Endothelial cell of umbilical vein (primary cell): ENCODE results near the gene SEC14L1. TPM values are rescaled to one million over a fixed set of nuclear protein-coding genes. Genes with fewer than 3 reads are reported as not detected.

Experiments used
- BruUV-seq: library from RNA; stranded (reverse); fragments of 400-500 nt; replicated peaks from 2 replicates; lab custom pipeline; 2021; lab: Mats Ljungman, UMichigan
- CTCF ChIA-PET: fragments of 300-600, 350-600 bp; sonication (Branson Sonifier 250); formaldehyde crosslinking; loops from one replicate; lab custom pipeline; 2021; ENCODE audit warnings: antibody characterized with exemption, inconsistent platforms; lab: Charles Lee
- POLR2A ChIA-PET: fragments of 300-600, 350-600 bp; sonication (Branson Sonifier 250); formaldehyde crosslinking; loops from one replicate; lab custom pipeline; 2021; ENCODE audit warnings: antibody characterized with exemption, inconsistent platforms; lab: Charles Lee
- DNase-seq: peaks from one replicate; pipeline ENCODE4 v3.0.0-alpha.2; 2011; ENCODE audit warnings: low read depth, low spot score
- FAIRE-seq: peaks from 2 replicates; lab custom pipeline; 2011; peaks lifted over from hg19 to GRCh38; lab: Jason Lieb, UNC
- H2AFZ ChIP-seq: 2 replicates; pipeline ENCODE4 v1.6.0; 2012; ENCODE audit warnings: low read depth, low read length, control low read depth, inconsistent platforms
- H3K27ac ChIP-seq: 2 replicates; pipeline ENCODE4 v1.5.1; 2011; ENCODE audit warnings: low read depth, mild to moderate bottlenecking, control low read depth, low read length, moderate library complexity; ENCODE audit not compliant: insufficient read depth
- H3K27me3 ChIP-seq, 2 experiments: 2 replicates each; pipeline versions ENCODE4 v1.6.0 to v1.6.1; 2011; ENCODE audit warnings: low read length in 2 of 2, mixed read lengths in 1 of 2; ENCODE audit not compliant: control insufficient read depth in 2 of 2, insufficient read depth in 2 of 2
- H3K36me3 ChIP-seq, 2 experiments: 2 replicates in 1 of 2; 3 replicates in 1 of 2; pipeline ENCODE4 v1.5.1; 2011; ENCODE audit warnings: low read length in 2 of 2, mild to moderate bottlenecking in 1 of 2, moderate library complexity in 1 of 2; ENCODE audit not compliant: control insufficient read depth in 2 of 2, insufficient read depth in 2 of 2; ENCODE audit errors: extremely low read depth in 1 of 2
- H3K4me1 ChIP-seq: 3 replicates; pipeline ENCODE4 v1.5.1; 2011; ENCODE audit warnings: mild to moderate bottlenecking, low read length; ENCODE audit not compliant: control insufficient read depth, insufficient read depth; ENCODE audit errors: extremely low read depth
- H3K4me2 ChIP-seq: 2 replicates; pipeline ENCODE4 v1.6.1; 2011; ENCODE audit warnings: low read length, control low read depth, mixed read lengths; ENCODE audit not compliant: insufficient read depth
- H3K4me3 ChIP-seq, 3 experiments: fragments of 200-600 bp in 1 of 3; sonication (generic), shearing (Covaris generic) in 1 of 3; replicated peaks in 1 of 3; 2 replicates each; pipeline ENCODE4 v1.5.1; 2011 to 2016; ENCODE audit warnings: control low read depth in 3 of 3, low read length in 3 of 3, mild to moderate bottlenecking in 2 of 3, inconsistent platforms in 1 of 3, low read depth in 1 of 3, moderate library complexity in 1 of 3; ENCODE audit not compliant: insufficient read depth in 1 of 3
- H3K79me2 ChIP-seq: 2 replicates; pipeline ENCODE4 v1.6.0; 2012; ENCODE audit warnings: low read length, inconsistent platforms; ENCODE audit not compliant: control insufficient read depth, insufficient read depth
- H3K9ac ChIP-seq: replicated peaks from 2 replicates; pipeline ENCODE3; 2011; ENCODE audit warnings: low read length, control low read depth; ENCODE audit not compliant: insufficient read depth; ENCODE audit errors: extremely low read depth
- H3K9me1 ChIP-seq: replicated peaks from 3 replicates; pipeline ENCODE4 v1.6.0; 2011; ENCODE audit warnings: mild to moderate bottlenecking, low read length; ENCODE audit not compliant: control insufficient read depth, insufficient read depth; ENCODE audit errors: extremely low read depth
- H3K9me3 ChIP-seq: replicated peaks from 2 replicates; pipeline ENCODE4 v1.5.1; 2012; ENCODE audit warnings: low read length, inconsistent platforms; ENCODE audit not compliant: control insufficient read depth, insufficient read depth
- H4K20me1 ChIP-seq: replicated peaks from 2 replicates; pipeline ENCODE3; 2011; ENCODE audit warnings: mild to moderate bottlenecking, low read length; ENCODE audit not compliant: control insufficient read depth, insufficient read depth; ENCODE audit errors: extremely low read depth
- CTCF ChIP-seq, 2 donors: IDR thresholded peaks; 1 replicate in 1 of 2; 2 replicates in 1 of 2; pipeline ENCODE4 v1.5.1; 2011; ENCODE audit warnings: low read length in 2 of 2, mild to moderate bottlenecking in 2 of 2, moderate library complexity in 2 of 2, control low read depth in 1 of 2, inconsistent platforms in 1 of 2, low read depth in 1 of 2; ENCODE audit not compliant: insufficient read depth in 1 of 2; ENCODE audit errors: extremely low read depth in 1 of 2
- EZH2 ChIP-seq: IDR thresholded peaks from 2 replicates; pipeline ENCODE4 v1.6.1; 2012; ENCODE audit warnings: borderline replicate concordance, low read depth, mild to moderate bottlenecking, moderate library complexity, low read length, inconsistent platforms; ENCODE audit not compliant: severe bottlenecking
- FOS ChIP-seq: IDR thresholded peaks from 2 replicates; pipeline ENCODE4 v1.6.1; 2011; ENCODE audit warnings: mild to moderate bottlenecking, low read length, moderate library complexity, borderline replicate concordance; ENCODE audit not compliant: insufficient read depth
- GATA2 ChIP-seq: IDR thresholded peaks from 2 replicates; pipeline ENCODE4 v1.7.0; 2011; ENCODE audit warnings: low read depth, mild to moderate bottlenecking, moderate library complexity, mixed read lengths, low read length; ENCODE audit not compliant: insufficient read length, insufficient read depth
- JUN ChIP-seq: IDR thresholded peaks from 2 replicates; pipeline ENCODE4 v1.6.1; 2011; ENCODE audit warnings: borderline replicate concordance, low read depth; ENCODE audit not compliant: insufficient read length, insufficient read depth
- MAX ChIP-seq: IDR thresholded peaks from 2 replicates; pipeline ENCODE4 v1.6.1; 2011; ENCODE audit not compliant: insufficient read depth, insufficient read length
- MYC ChIP-seq: IDR thresholded peaks from one replicate; pipeline ENCODE4 v1.6.1; 2011; ENCODE audit warnings: mild to moderate bottlenecking, low read depth, low read length
- POLR2A ChIP-seq: IDR thresholded peaks from 2 replicates; pipeline ENCODE4 v1.6.1; 2012; ENCODE audit warnings: low read depth, mild to moderate bottlenecking, control low read depth, low read length
- POLR2AphosphoS5 ChIP-seq: IDR thresholded peaks from 2 replicates; pipeline ENCODE4 v1.6.1; 2012; ENCODE audit warnings: low read depth, mild to moderate bottlenecking, control low read depth, low read length, moderate library complexity; ENCODE audit not compliant: insufficient read depth
- dilution Hi-C: fragments of 300-500 bp; cut with MboI; formaldehyde crosslinking; loops from one replicate; pipeline ENCODE4 v1.15.0; 2019; ENCODE audit warnings: low sequenced_read_pairs; ENCODE audit not compliant: extremely low pct_ligation_motif_present
- intact Hi-C: fragments of 100-400 bp; cut with micrococcal nuclease; formaldehyde crosslinking; loops from one replicate; pipeline ENCODE4 v1.10.0; 2022
- polyA plus RNA-seq, 4 experiments: library from polyadenylated mRNA; depleted of rRNA in 3 of 4; stranded (reverse) in 3 of 4; unstranded in 1 of 4; fragments of >200 nt; gene quantifications; 2 replicates each; pipeline versions ENCODE4 v1.2.1 to v1.2.3, GENCODE V29; 2011 to 2012; ENCODE audit warnings: missing spikeins in 1 of 4
- total RNA-seq: library from RNA; stranded (reverse); gene quantifications from 2 replicates; pipeline ENCODE4 v1.2.3, GENCODE V29; 2021

Gene SEC14L1
- total and polyA plus RNA-seq, 2 donors (not counting 3 experiments of a cell fraction or from before 2014, with no cell fraction given) = 215 to 631 TPM

- BruUV-seq = no TSS peak
- peak overlapping the region; percentile 22 for H3K9ac ChIP-seq
- H3K4me1 ChIP-seq = peaks cover 72% of the 10 kb centered on the region
- DNase-seq = peak; percentile 57
- dilution Hi-C loops (no loop called here), intact Hi-C loops (no loop called here)
- TF ChIP-seq FOS = no peak
- TF ChIP-seq CTCF (IDR thresholded peaks at IDR 0.05; ENCODE audit: extremely low read depth in 1 of 2, insufficient read depth in 1 of 2, low read depth in 1 of 2, low read length in 2 of 2) = no peak
- TF ChIP-seq JUN = no peak
- no peak for TF ChIP-seq MYC
- TF ChIP-seq GATA2 = no peak
- TF ChIP-seq POLR2A = no peak
- TF ChIP-seq POLR2AphosphoS5 = no peak
- TF ChIP-seq EZH2 = no peak
- no peak for TF ChIP-seq MAX
- peak overlapping the region; percentile 98 for H3K27ac ChIP-seq
- no peak overlapping the region for H3K4me2 ChIP-seq
- no peaks in the 10 kb centered on the region for H4K20me1 ChIP-seq
- FAIRE-seq = no peak
- H3K9me1 ChIP-seq = no peaks in the 10 kb centered on the region
- ChIA-PET CTCF (interaction anchor here (0.9 to 2.2 kb wide), 4 partner anchors 8 to 32 kb away, joined by 3 to 15 read pairs (median 7); no protein-coding TSS in a partner anchor), POLR2A (interaction anchor here (1.1 to 1.3 kb wide), 3 partner anchors 20 to 32 kb away, joined by 3 to 5 read pairs (median 4); partner anchors contain the start of gene SEC14L1)
- H2AFZ ChIP-seq = no peak overlapping the region
- H3K79me2 ChIP-seq = no peaks in the 10 kb centered on the region
- no peaks in the 10 kb centered on the region for H3K9me3 ChIP-seq
- H3K4me3 ChIP-seq = no peak overlapping the region
- H3K36me3 ChIP-seq = peaks cover 0 to 4% of the 10 kb centered on the region in 2 experiments
- no peaks in the 10 kb centered on the region for H3K27me3 ChIP-seq
These were observed 19.9 kb upstream of the SEC14L1 start for GRCh38 chr17:77120868-77121267.
